Measurements from ENCODE around the gene ARHGAP10.

The ARHGAP10 gene

DNA sequence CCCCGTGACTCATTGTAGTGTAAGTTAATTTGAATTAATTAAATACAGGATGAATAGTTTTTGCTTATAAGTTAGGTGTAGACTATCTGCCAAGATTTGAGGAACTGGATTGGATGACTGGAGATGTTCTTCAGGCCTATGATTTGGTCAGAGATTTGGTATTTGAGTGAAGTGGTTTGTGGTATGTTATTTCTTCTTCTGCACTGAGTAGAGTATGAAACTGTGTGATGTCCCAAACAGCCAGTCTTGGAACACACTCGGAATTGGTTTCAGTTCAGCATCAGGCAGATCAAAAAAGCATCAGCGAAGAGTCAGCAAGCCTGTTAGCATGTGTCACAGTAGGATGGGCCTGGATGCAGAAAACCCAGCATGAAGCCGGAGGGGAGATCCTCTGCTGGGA is 294.1 kb downstream of the ARHGAP10 start:
- no peaks in the 10 kb centered on the region for H3K27me3 ChIP-seq (ENCODE audit: control insufficient read depth, insufficient read depth, low read length)
- no peaks in the 10 kb centered on the region for H3K36me3 ChIP-seq (ENCODE audit: control insufficient read depth, insufficient read depth, low read length)
- no peak overlapping the region for H3K9ac ChIP-seq (ENCODE audit: low read depth, low read length)
- no peak overlapping the region for H3K4me3 ChIP-seq (ENCODE audit: low read depth, low read length)
- H3K9me3 ChIP-seq (ENCODE audit: control insufficient read depth, insufficient read depth, low read length), result no peaks in the 10 kb centered on the region
- H3K4me1 ChIP-seq (ENCODE audit: control insufficient read depth, insufficient read depth, low read length), result no peaks in the 10 kb centered on the region

DNA sequence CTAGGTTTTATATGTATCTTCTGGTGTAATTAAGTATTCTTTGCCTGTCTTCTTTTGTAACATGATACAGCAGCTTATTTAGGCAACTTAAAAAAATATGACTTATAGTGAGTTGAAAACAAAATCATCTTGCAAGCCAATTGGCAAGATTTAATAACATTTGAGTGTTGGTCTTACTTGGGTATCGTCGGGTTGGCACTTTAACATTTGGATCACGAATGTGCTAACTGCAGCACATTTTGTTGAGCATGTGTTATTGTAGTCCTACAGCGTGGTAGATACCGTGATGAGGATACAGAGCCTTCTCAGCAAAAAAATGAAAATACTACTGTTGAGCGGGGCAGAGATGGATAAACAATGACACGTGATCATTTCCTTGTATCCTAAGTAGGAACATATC is 295.3 kb downstream of the ARHGAP10 start:
- Histone ChIP-seq H3K27me3 (ENCODE audit: control insufficient read depth, insufficient read depth, low read length) (no peaks in the 10 kb centered on the region), H3K4me3 (ENCODE audit: low read depth, low read length) (no peak overlapping the region), H3K9me3 (ENCODE audit: control insufficient read depth, insufficient read depth, low read length) (no peaks in the 10 kb centered on the region), H3K4me1 (ENCODE audit: control insufficient read depth, insufficient read depth, low read length) (no peaks in the 10 kb centered on the region), H3K36me3 (ENCODE audit: control insufficient read depth, insufficient read depth, low read length) (no peaks in the 10 kb centered on the region), H3K9ac (ENCODE audit: low read depth, low read length) (no peak overlapping the region)

DNA sequence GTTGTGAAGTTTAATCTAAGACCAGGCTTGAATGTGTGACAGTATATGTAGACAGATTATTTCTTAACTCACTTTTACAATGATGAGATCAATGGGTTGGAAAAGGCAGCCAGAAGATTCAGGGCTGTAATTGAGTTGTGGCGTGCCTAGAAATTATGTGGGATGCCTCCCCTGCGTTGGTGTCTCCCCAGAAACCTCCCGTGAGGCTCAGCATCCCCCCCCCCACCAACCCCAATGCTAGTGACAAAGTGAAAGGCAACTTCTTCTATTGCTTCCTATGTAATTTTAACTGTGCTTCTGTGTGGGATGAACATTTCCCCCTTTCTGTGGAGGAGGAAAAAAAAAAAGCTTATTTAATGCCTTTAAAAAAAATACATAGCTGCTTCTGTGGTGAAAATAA is 297.9 kb downstream of the ARHGAP10 start:
- H3K9ac ChIP-seq (ENCODE audit: low read depth, low read length), result no peak overlapping the region
- no peaks in the 10 kb centered on the region for H3K4me1 ChIP-seq (ENCODE audit: control insufficient read depth, insufficient read depth, low read length)
- H3K9me3 ChIP-seq (ENCODE audit: control insufficient read depth, insufficient read depth, low read length), result no peaks in the 10 kb centered on the region
- no peaks in the 10 kb centered on the region for H3K36me3 ChIP-seq (ENCODE audit: control insufficient read depth, insufficient read depth, low read length)
- H3K27me3 ChIP-seq (ENCODE audit: control insufficient read depth, insufficient read depth, low read length), result no peaks in the 10 kb centered on the region
- H3K4me3 ChIP-seq (ENCODE audit: low read depth, low read length), result no peak overlapping the region

DNA sequence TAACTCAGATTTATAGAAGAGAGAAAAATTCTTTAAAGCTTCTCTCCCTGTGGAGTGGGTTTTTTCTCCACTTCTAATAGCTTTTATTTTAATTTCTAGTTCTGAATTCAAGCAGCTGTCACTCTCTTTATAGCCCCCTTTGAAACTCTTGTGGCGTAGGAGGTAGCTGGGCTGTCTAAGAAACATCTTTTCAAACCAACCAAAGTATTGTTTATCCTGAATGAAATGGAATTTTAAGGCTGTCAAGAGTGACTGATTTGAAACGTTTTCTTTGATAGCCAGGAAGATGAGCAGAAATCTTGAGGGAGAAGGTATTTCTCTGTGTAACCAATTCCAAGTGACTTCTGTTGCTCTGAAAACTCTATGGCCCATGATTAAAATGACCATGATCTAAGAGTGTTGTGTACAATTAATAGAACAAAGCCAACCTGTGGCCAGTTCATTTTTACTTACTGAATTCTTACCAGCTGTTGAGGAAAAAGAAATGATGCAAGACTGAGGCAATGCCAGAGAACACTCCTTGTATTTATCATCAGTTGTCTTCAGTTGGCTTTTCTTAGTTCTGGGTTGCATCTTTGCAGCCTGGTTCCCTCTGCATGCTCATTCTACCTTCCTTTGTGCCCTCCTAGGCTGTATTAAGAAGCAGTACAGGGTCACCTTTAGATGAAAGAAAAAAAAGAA is 298.4 kb downstream of the ARHGAP10 start:
- Histone ChIP-seq H3K9ac (ENCODE audit: low read depth, low read length) (no peak overlapping the region), H3K36me3 (ENCODE audit: control insufficient read depth, insufficient read depth, low read length) (no peaks in the 10 kb centered on the region), H3K4me1 (ENCODE audit: control insufficient read depth, insufficient read depth, low read length) (no peaks in the 10 kb centered on the region), H3K9me3 (ENCODE audit: control insufficient read depth, insufficient read depth, low read length) (no peaks in the 10 kb centered on the region), H3K27me3 (ENCODE audit: control insufficient read depth, insufficient read depth, low read length) (no peaks in the 10 kb centered on the region), H3K4me3 (ENCODE audit: low read depth, low read length) (no peak overlapping the region)

DNA sequence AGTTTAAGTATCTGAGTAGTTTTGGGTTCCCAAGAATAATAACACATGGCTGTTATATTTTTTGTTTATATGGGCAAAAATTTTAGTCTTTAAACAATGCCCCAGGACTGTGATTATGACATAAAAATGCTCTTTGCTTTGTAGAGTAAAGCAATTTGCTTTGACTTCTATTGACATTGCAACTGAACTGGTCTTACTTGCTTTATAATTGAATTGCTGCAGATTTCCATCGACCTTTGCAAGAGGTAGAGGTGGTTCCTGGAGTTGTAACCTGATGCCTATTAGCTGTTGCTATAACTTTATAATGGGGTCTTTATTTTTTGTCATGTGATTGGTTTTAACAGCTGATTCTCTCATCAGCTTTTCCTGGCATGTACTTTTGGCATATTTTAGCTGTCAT is 302.9 kb downstream of the ARHGAP10 start:
- H3K4me3 ChIP-seq (ENCODE audit: low read depth, low read length), result no peak overlapping the region
- H3K9me3 ChIP-seq (ENCODE audit: control insufficient read depth, insufficient read depth, low read length), result no peaks in the 10 kb centered on the region
- H3K27me3 ChIP-seq (ENCODE audit: control insufficient read depth, insufficient read depth, low read length), result no peaks in the 10 kb centered on the region
- H3K9ac ChIP-seq (ENCODE audit: low read depth, low read length), result no peak overlapping the region
- H3K4me1 ChIP-seq (ENCODE audit: control insufficient read depth, insufficient read depth, low read length), result no peaks in the 10 kb centered on the region
- H3K36me3 ChIP-seq (ENCODE audit: control insufficient read depth, insufficient read depth, low read length), result no peaks in the 10 kb centered on the region

GRCh38 chr4:148041606-148042329 is 309.9 kb downstream of the ARHGAP10 start:
- H3K27me3 ChIP-seq (ENCODE audit: control insufficient read depth, insufficient read depth, low read length), result no peaks in the 10 kb centered on the region
- no peaks in the 10 kb centered on the region for H3K4me1 ChIP-seq (ENCODE audit: control insufficient read depth, insufficient read depth, low read length)
- H3K4me3 ChIP-seq (ENCODE audit: low read depth, low read length), result no peak overlapping the region
- H3K9ac ChIP-seq (ENCODE audit: low read depth, low read length), result no peak overlapping the region
- H3K36me3 ChIP-seq (ENCODE audit: control insufficient read depth, insufficient read depth, low read length), result no peaks in the 10 kb centered on the region
- H3K9me3 ChIP-seq (ENCODE audit: control insufficient read depth, insufficient read depth, low read length), result no peaks in the 10 kb centered on the region

GRCh38 chr4:148044089-148044911 is 312.4 kb downstream of the ARHGAP10 start:
- Histone ChIP-seq H3K27me3 (ENCODE audit: control insufficient read depth, insufficient read depth, low read length) (no peaks in the 10 kb centered on the region), H3K36me3 (ENCODE audit: control insufficient read depth, insufficient read depth, low read length) (no peaks in the 10 kb centered on the region), H3K9me3 (ENCODE audit: control insufficient read depth, insufficient read depth, low read length) (no peaks in the 10 kb centered on the region), H3K4me1 (ENCODE audit: control insufficient read depth, insufficient read depth, low read length) (peaks cover 2% of the 10 kb centered on the region), H3K4me3 (ENCODE audit: low read depth, low read length) (no peak overlapping the region), H3K9ac (ENCODE audit: low read depth, low read length) (no peak overlapping the region)

DNA sequence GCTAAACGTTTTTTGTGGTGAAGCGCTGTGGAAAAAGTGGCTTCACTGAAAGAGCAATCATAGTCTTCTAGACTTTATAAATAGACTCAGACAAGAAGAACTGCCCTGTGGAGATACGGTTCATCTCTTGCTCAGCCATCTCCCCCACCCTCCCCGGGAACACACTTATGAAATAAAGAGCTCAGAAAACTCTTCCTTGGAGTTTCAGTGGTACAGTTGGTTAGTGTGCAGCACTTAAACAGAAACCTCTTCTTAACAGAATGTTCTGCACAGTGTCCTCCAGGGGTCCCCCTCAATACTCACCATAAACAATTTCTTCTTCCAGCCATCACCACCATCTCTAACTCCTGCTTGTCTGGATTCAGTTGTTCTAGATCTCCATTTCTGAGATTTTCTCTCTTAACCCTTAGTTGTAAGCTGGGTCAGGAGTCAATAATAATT is 313.0 kb downstream of the ARHGAP10 start:
- no peaks in the 10 kb centered on the region for H3K36me3 ChIP-seq (ENCODE audit: control insufficient read depth, insufficient read depth, low read length)
- no peak overlapping the region for H3K9ac ChIP-seq (ENCODE audit: low read depth, low read length)
- H3K4me3 ChIP-seq (ENCODE audit: low read depth, low read length), result no peak overlapping the region

GRCh38 chr4:148048598-148048997 is 316.7 kb downstream of the ARHGAP10 start:
- no peaks in the 10 kb centered on the region for H3K36me3 ChIP-seq (ENCODE audit: control insufficient read depth, insufficient read depth, low read length)
- no peaks in the 10 kb centered on the region for H3K27me3 ChIP-seq (ENCODE audit: control insufficient read depth, insufficient read depth, low read length)
- H3K9ac ChIP-seq (ENCODE audit: low read depth, low read length), result no peak overlapping the region
- no peaks in the 10 kb centered on the region for H3K9me3 ChIP-seq (ENCODE audit: control insufficient read depth, insufficient read depth, low read length)
- H3K4me1 ChIP-seq (ENCODE audit: control insufficient read depth, insufficient read depth, low read length), result peaks cover 2% of the 10 kb centered on the region
- H3K4me3 ChIP-seq (ENCODE audit: low read depth, low read length), result no peak overlapping the region

More for the DNA sequence above, 313.0 kb downstream of the ARHGAP10 start:
- Histone ChIP-seq H3K4me1 (ENCODE audit: control insufficient read depth, insufficient read depth, low read length) (peaks cover 2% of the 10 kb centered on the region), H3K9me3 (ENCODE audit: control insufficient read depth, insufficient read depth, low read length) (no peaks in the 10 kb centered on the region), H3K27me3 (ENCODE audit: control insufficient read depth, insufficient read depth, low read length) (no peaks in the 10 kb centered on the region)

DNA sequence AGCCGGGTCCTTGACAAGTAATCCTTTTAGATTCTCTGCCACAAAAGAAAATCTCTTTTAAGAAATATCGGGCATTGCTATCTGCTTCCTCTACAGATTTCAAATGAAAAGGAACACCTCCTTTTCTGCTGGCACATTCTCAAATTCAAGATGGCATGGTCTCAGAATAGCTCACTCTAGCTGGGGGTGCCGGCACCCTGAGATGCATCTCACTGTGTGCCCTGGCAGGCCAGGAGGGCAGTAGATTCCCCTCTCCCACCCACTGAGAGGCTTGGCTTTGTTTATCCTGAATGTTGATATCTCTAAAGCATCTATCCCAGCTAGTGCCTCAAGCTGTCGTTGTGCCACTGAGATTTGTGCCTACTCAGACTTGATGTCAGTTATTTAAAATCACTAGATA is 319.5 kb downstream of the ARHGAP10 start:
- no peaks in the 10 kb centered on the region for H3K27me3 ChIP-seq (ENCODE audit: control insufficient read depth, insufficient read depth, low read length)
- H3K9ac ChIP-seq (ENCODE audit: low read depth, low read length), result no peak overlapping the region
- no peak overlapping the region for H3K4me3 ChIP-seq (ENCODE audit: low read depth, low read length)
- no peaks in the 10 kb centered on the region for H3K9me3 ChIP-seq (ENCODE audit: control insufficient read depth, insufficient read depth, low read length)
- H3K36me3 ChIP-seq (ENCODE audit: control insufficient read depth, insufficient read depth, low read length), result no peaks in the 10 kb centered on the region
- H3K4me1 ChIP-seq (ENCODE audit: control insufficient read depth, insufficient read depth, low read length), result peaks cover 5% of the 10 kb centered on the region

GRCh38 chr4:148052448-148052847 is 320.6 kb downstream of the ARHGAP10 start:
- H3K36me3 ChIP-seq (ENCODE audit: control insufficient read depth, insufficient read depth, low read length), result no peaks in the 10 kb centered on the region
- no peak overlapping the region for H3K4me3 ChIP-seq (ENCODE audit: low read depth, low read length)
- no peaks in the 10 kb centered on the region for H3K27me3 ChIP-seq (ENCODE audit: control insufficient read depth, insufficient read depth, low read length)
- no peaks in the 10 kb centered on the region for H3K9me3 ChIP-seq (ENCODE audit: control insufficient read depth, insufficient read depth, low read length)
- no peak overlapping the region for H3K9ac ChIP-seq (ENCODE audit: low read depth, low read length)
- peaks cover 8% of the 10 kb centered on the region for H3K4me1 ChIP-seq (ENCODE audit: control insufficient read depth, insufficient read depth, low read length)
